Kidney (tissue), 14 donors: ENCODE data around the gene GLCE. TPM values are rescaled to one million over a fixed set of nuclear protein-coding genes. Genes with fewer than 3 reads are reported as not detected.

Experiments
- DNase-seq, 5 donors: peaks; one replicate each; pipeline ENCODE4 v3.0.0-alpha.2; 2013 to 2020
- FAIRE-seq: peaks from 2 replicates; lab custom pipeline; 2012; peaks lifted over from hg19 to GRCh38; lab: Jason Lieb, UNC
- H3K27ac ChIP-seq, 2 donors: one replicate each; pipeline ENCODE4 v1.7.0; 2013; ENCODE audit warnings: low read depth in 2 of 2, low read length in 2 of 2, inconsistent platforms in 1 of 2
- H3K27me3 ChIP-seq: one replicate; pipeline ENCODE4 v1.7.1; 2013; ENCODE audit warnings: low read length, inconsistent platforms; ENCODE audit not compliant: control insufficient read depth, insufficient read depth
- H3K36me3 ChIP-seq, 3 donors: one replicate each; pipeline versions ENCODE4 v1.7.0 to v1.7.1; 2013; ENCODE audit warnings: low read length in 3 of 3, control low read depth in 1 of 3, inconsistent platforms in 1 of 3; ENCODE audit not compliant: insufficient read depth in 3 of 3, control insufficient read depth in 2 of 3
- H3K4me1 ChIP-seq, 3 donors: one replicate each; pipeline versions ENCODE4 v1.7.0 to v1.7.1; 2013; ENCODE audit warnings: low read length in 3 of 3, inconsistent platforms in 1 of 3, low read depth in 1 of 3; ENCODE audit not compliant: control insufficient read depth in 2 of 3, insufficient read depth in 2 of 3
- H3K4me3 ChIP-seq, 3 donors: one replicate each; pipeline versions ENCODE4 v1.7.0 to v1.8.1; 2013; ENCODE audit warnings: low read length in 3 of 3, control low read depth in 1 of 3, inconsistent platforms in 1 of 3
- H3K9ac ChIP-seq, 3 donors: one replicate each; pipeline versions ENCODE4 v1.7.0 to v1.7.1; 2013; ENCODE audit warnings: low read length in 3 of 3, control low read depth in 1 of 3, inconsistent platforms in 1 of 3
- H3K9me3 ChIP-seq, 3 donors: one replicate each; pipeline versions ENCODE4 v1.7.0 to v1.7.1; 2013; ENCODE audit warnings: low read length in 3 of 3, control low read depth in 1 of 3, inconsistent platforms in 1 of 3; ENCODE audit not compliant: control insufficient read depth in 2 of 3, insufficient read depth in 1 of 3
- intact Hi-C: fragments of 100-400 bp; cut with DNase I; formaldehyde crosslinking; loops from one replicate; pipeline ENCODE4 v1.11.1; 2022
- polyA plus RNA-seq: library from polyadenylated mRNA; stranded (reverse); fragments of 350-450 nt; fragmentation: Illumina TruSeq; extraction: RNeasy Lipid Tissue Mini Kit (QIAGEN cat#74804); gene quantifications from one replicate; pipeline ENCODE4 v1.2.3, GENCODE V29; 2014; ENCODE audit warnings: low read depth, low replicate concordance; ENCODE audit not compliant: insufficient read depth
- total RNA-seq: library from RNA; stranded (reverse); fragmentation: NEBNext Ultra II Directional; extraction: Animal tissue kit (Norgen Biotek cat#: 25700); gene quantifications from one replicate; pipeline ENCODE4 v1.2.1, GENCODE V29; 2021
- TF ChIP-seq, protein P1 (sequence below): IDR thresholded peaks from 3 replicates; pipeline ENCODE4 v1.5.1; 2012; ENCODE audit warnings: mild to moderate bottlenecking, moderate library complexity, borderline replicate concordance; ENCODE audit not compliant: insufficient read depth; ENCODE audit errors: extremely low read depth
- donor health status: control.
- donor health status: control.
- donor health status: control.
- donor health status: control.
- donor health status: control.
- donor health status: DM: yes; HTN: yes; CAD: no.
- donor health status: Normal renal cell carcinoma (clear cell type).

The GLCE gene
- total and polyA plus RNA-seq, 2 donors from 2014 or later, result 14.9 to 18.0 TPM

DNA sequence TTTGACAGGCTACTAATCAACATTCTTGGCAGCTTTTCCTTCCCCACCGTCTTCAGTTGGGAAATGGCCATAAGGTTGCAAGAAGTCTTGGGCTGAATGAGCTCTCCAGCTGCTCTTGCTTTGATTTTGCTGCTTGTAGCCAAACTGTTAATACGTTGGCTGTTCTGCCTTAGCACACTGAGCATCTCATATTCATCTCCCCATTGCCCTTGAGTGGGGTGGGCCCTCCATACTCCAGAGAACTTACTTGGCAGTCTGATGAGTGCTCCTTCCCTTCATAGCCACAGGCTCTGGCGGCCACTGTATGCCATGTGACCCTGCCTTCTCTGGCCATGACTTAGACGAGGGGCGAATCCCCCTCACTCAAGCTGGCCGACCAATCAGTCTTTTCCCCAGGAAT is 112.5 kb downstream of the GLCE start:
- DNase-seq (no peak), FAIRE-seq (no peak)
- TF ChIP-seq, protein P1, sequence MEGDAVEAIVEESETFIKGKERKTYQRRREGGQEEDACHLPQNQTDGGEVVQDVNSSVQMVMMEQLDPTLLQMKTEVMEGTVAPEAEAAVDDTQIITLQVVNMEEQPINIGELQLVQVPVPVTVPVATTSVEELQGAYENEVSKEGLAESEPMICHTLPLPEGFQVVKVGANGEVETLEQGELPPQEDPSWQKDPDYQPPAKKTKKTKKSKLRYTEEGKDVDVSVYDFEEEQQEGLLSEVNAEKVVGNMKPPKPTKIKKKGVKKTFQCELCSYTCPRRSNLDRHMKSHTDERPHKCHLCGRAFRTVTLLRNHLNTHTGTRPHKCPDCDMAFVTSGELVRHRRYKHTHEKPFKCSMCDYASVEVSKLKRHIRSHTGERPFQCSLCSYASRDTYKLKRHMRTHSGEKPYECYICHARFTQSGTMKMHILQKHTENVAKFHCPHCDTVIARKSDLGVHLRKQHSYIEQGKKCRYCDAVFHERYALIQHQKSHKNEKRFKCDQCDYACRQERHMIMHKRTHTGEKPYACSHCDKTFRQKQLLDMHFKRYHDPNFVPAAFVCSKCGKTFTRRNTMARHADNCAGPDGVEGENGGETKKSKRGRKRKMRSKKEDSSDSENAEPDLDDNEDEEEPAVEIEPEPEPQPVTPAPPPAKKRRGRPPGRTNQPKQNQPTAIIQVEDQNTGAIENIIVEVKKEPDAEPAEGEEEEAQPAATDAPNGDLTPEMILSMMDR, result no peak
- Histone ChIP-seq H3K36me3 (peaks cover 0 to 4% (median 0%) of the 10 kb centered on the region in 3 donors), H3K4me1 (peaks cover 0 to 25% (median 0%) of the 10 kb centered on the region in 3 donors), H3K9ac (no peak overlapping the region), H3K27ac (no peak overlapping the region), H3K27me3 (no peaks in the 10 kb centered on the region), H3K4me3 (no peak overlapping the region), H3K9me3 (no peaks in the 10 kb centered on the region)
- intact Hi-C loops, result no loop called here

DNA sequence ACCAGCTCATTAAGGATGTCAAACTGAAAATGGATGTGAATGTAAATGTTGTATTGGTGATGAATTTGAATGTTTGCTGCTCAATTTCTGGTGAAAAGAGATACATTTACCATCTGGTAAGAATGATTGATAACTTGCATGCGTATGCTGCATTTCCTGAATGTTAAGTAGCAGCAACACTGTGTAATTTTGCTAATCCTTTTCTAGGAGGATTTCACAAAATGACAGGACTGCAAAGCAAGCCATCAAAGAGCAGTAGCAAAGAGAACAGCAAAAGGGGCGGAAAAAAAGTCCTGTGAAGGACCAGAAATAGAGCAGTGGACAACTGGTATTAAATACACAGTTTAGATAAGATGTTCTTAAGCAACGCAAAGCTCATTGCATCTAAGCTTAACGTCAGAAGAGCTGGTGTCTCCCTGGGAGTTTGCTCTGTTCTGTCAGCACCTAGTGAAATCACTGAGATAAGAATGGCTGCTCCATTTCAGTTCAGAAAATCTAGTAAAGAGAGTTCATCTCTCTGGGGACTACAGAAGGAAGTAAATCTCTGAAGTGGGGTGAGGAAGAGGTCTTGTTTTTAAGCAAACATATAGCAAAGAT is 114.7 kb downstream of the GLCE start:
- no peak overlapping the region for H3K9ac ChIP-seq
- peaks cover 0 to 25% (median 3%) of the 10 kb centered on the region in 3 donors for H3K4me1 ChIP-seq
- H3K9me3 ChIP-seq, result no peaks in the 10 kb centered on the region
- H3K36me3 ChIP-seq, result no peaks in the 10 kb centered on the region
- intact Hi-C loops, result no loop called here
- H3K27ac ChIP-seq, result peak overlapping the region in 1 of 2 donors; percentile 77
- FAIRE-seq (no peak), DNase-seq (no peak)
- H3K4me3 ChIP-seq, result no peak overlapping the region
- TF ChIP-seq, protein P1, result no peak
- H3K27me3 ChIP-seq, result no peaks in the 10 kb centered on the region

DNA sequence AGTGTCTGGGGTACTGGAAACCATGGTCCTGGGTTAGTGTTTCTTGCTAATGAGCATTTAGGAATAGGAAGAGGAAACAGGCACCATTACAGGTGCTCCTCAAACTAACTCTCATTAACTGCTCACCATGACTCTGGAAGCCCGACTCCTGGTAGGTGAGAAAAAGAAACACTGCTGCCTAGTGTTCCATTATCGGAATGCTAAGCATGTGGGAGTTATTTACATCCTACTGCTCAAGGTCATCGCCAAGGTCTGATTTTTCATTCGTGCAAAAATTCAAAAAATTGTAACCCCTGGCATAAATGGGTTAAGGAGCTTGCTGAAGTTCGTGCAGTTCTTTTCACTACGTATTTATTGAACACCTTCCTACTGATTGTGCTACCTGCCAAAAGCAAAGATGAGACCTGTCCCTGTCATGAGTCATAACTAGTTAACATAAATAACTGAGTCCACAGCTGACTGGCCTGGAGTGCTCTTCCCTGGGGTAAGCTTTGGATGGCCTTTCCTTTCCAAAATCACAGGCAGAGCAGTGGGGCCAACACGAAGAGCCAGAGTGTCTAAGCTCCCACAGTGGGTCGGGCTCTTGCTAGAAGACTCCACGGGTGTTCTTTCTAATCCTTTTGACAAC is 115.6 kb downstream of the GLCE start:
- FAIRE-seq (no peak), DNase-seq (no peak)
- Histone ChIP-seq H3K27me3 (no peaks in the 10 kb centered on the region), H3K27ac (peak overlapping the region in 1 of 2 donors; percentile 77), H3K9me3 (no peaks in the 10 kb centered on the region), H3K36me3 (no peaks in the 10 kb centered on the region), H3K9ac (peak overlapping the region in 1 of 3 donors; percentile 10), H3K4me1 (peaks cover 0 to 32% (median 7%) of the 10 kb centered on the region in 3 donors), H3K4me3 (no peak overlapping the region)
- intact Hi-C loops, result no loop called here
- TF ChIP-seq, protein P1, result no peak
